WI38 (cell line): ENCODE data around the gene TCFL5.
"Not testable (repeated sequence)": the region's sequence is repeated elsewhere in the genome, so short reads cannot be mapped to it uniquely, and the experiment has no call there.

Experiments
- H3K4me3 ChIP-seq: 2 replicates; pipeline ENCODE4 v1.5.1; 2011; ENCODE audit warnings: low read depth, mild to moderate bottlenecking, control low read depth, low read length
- CTCF ChIP-seq: IDR thresholded peaks from 2 replicates; pipeline ENCODE4 v1.5.1; 2012; ENCODE audit warnings: low read depth, mild to moderate bottlenecking, control low read depth, low read length

Gene TCFL5

GRCh38 chr20:62852196-62852595 is 9.4 kb downstream of the TCFL5 start:
- H3K4me3 ChIP-seq = no peak overlapping the region
- TF ChIP-seq CTCF = no peak

- no peak overlapping the region for H3K4me3 ChIP-seq
- no peak for TF ChIP-seq CTCF
Observed at GRCh38 chr20:62850333-62850974, 11.2 kb downstream of the TCFL5 start.

DNA sequence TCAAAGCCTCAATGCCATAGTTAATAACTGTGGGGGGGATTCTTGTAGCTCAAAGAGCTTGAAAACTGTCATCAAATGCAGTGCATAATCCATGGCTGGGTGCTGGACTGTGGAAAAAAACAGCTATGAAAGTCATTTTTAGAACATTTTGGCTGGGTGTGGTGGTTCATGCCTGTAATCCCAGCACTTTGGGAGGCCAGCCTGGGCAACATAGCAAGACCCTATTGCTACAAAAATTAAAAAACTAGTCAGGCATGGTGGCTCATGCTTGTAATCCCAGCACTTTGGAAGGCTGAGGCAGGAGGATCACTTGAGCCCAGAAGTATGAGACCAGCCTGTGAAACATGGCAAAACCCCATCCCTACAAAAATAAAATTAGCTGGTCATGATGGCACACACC is 12.2 kb downstream of the TCFL5 start:
- no peak overlapping the region for H3K4me3 ChIP-seq
- no peak for TF ChIP-seq CTCF

- not testable (repeated sequence) for H3K4me3 ChIP-seq
Observed at GRCh38 chr20:62848917-62849316, 12.7 kb downstream of the TCFL5 start.

DNA sequence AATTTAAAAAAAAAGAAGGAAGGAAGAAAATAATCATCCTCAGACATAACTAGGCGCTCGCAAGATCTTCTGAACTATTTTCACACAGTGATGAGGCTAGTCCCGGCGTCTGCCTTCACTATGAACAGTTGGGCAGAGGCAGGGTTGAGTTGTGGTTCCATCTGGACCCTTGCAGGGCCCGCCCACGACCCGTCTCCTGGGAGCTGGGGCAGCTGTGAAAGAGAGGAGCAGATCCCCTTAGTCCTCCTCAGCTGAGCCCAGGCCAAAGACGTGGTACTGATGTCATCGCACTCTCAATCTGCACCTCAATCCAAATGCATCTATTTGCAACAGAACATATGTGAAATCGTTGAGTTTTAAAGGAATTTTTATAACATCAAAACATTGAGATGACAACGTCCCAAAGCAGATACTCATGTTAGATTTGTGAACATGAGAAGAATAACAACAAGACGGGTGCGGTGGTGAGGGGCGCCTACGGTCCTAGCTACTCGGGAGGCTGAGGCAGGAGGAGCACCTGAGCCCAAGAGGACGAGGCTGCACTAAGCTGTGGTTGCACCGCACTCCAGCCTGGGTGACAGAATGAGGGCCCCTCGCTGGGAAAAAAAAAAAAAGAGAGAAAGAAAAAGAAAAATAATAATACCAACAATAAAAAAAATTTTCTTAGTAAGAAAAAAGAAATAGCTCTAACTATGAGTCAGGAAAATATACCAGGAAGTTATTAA is 15.3 kb downstream of the TCFL5 start:
- H3K4me3 ChIP-seq = no peak overlapping the region
- no peak for TF ChIP-seq CTCF

DNA sequence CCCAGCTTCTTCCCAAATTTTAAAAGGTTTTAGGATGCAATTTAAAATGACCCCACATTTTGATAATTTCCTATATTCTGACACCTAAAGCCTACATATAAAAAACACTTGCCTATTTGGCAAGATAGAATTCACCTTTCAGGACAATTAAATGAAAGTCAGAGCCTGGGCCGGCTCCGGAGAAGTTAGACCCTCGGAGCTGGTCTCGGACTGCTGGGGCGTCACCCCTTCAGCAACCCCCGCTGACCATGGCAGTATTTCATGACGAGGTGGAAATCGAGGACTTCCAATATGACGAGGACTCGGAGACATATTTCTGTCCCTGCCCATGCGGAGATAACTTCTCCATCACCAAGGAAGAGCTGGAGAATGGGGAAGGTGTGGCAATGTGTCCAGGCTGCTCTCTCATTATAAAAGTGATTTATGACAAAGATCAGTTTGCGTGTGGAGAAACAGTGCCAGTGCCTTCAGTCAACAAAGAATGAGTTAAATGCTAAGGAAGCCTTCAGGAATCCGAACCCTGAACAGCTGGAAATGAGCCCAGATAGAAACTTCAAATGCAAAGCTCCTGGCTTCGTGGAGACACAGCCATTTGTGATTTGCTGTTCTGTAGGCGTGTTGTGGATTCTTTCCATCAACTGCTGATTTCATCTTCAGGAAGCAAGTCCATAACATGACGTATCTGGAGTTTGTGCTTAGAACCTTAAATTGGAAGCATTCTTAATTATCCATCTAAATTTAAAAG is 16.0 kb downstream of the TCFL5 start:
- H3K4me3 ChIP-seq = no peak overlapping the region
- no peak for TF ChIP-seq CTCF

GRCh38 chr20:62844182-62844581 is 17.4 kb downstream of the TCFL5 start:
- no peak for TF ChIP-seq CTCF

More at GRCh38 chr20:62844182-62844581, 17.4 kb downstream of the TCFL5 start:
- H3K4me3 ChIP-seq = no peak overlapping the region
